WTC11 (cell line): ENCODE measurements around the gene FAM13A.

ENCODE experiments used
- ATF3 ChIP-seq: sonication (generic); formaldehyde crosslinking; conservative IDR thresholded peaks from 2 replicates; pipeline ENCODE4 v1.8.1; 2022; ENCODE audit warnings: mild to moderate bottlenecking, missing genetic modification reagents
- CTCF ChIP-seq: fragments of 200-600 bp; IDR thresholded peaks from 2 replicates; pipeline ENCODE4 v1.8.0; 2022; ENCODE audit warnings: antibody characterized with exemption

- TF ChIP-seq ATF3 (CRISPR knock-in tag) (no peak), CTCF (no peak)
Observed at GRCh38 chr4:88868510-88868909, 188.5 kb downstream of the FAM13A start.
